ENCODE results near the gene PRKN. TPM values are rescaled to one million over a fixed set of nuclear protein-coding genes. Genes with fewer than 3 reads are reported as not detected.

The PRKN gene
- polyA plus RNA-seq, 1 donor from 2014 or later = 1.2 TPM

DNA sequence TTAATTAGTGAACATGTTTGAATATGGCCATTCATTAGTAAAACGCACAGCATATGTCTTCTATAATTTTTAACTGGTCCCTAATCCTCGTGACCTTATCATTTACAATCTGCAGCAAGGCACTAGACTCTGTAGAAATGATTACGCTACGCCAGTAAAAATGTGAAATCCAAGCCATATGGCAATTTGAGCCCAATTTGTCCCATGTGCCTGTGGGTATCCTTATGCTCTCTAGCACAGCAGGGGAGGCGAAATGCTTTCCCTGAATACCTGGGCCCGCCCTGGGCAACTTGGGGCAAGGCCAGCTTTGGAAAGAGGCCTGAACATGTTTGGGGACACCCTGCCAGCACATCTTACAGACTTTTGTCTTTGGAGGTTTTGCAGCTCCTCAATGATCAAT is 1331.0 kb downstream of the PRKN start:
- Histone ChIP-seq H3K9me2 (ENCODE audit: insufficient read depth, low read length) (no peaks in the 10 kb centered on the region), H3K4me3 (ENCODE audit: low read length) (no peak overlapping the region), H3K79me2 (replicated peaks; ENCODE audit: insufficient read depth, low read length) (no peaks in the 10 kb centered on the region), H3F3A (ENCODE audit: insufficient read depth, low read length, poor library complexity, severe bottlenecking) (no peaks in the 10 kb centered on the region), H3K9me3 (ENCODE audit: low read length) (no peaks in the 10 kb centered on the region), H4K20me1 (ENCODE audit: insufficient read depth) (no peaks in the 10 kb centered on the region), H3K27ac (ENCODE audit: low read length) (no peak overlapping the region), H3K27me3 (ENCODE audit: insufficient read depth, low read depth, low read length) (no peaks in the 10 kb centered on the region), H3K36me3 (ENCODE audit: insufficient read depth, low read length) (no peaks in the 10 kb centered on the region), H2AFZ (ENCODE audit: low read depth, low read length) (no peak overlapping the region), H3K4me2 (ENCODE audit: low read length) (no peak overlapping the region), H3K9ac (ENCODE audit: low read length) (no peak overlapping the region)
- TF ChIP-seq EZH2 (IDR thresholded peaks at IDR 0.05; ENCODE audit: borderline replicate concordance, insufficient read depth, low read length, poor library complexity, severe bottlenecking) (no peak), MXI1 (conservative IDR thresholded peaks at IDR 0.05; ENCODE audit: poor library complexity, severe bottlenecking) (no peak), SMC3 (conservative IDR thresholded peaks at IDR 0.05; ENCODE audit: poor library complexity) (no peak)

DNA sequence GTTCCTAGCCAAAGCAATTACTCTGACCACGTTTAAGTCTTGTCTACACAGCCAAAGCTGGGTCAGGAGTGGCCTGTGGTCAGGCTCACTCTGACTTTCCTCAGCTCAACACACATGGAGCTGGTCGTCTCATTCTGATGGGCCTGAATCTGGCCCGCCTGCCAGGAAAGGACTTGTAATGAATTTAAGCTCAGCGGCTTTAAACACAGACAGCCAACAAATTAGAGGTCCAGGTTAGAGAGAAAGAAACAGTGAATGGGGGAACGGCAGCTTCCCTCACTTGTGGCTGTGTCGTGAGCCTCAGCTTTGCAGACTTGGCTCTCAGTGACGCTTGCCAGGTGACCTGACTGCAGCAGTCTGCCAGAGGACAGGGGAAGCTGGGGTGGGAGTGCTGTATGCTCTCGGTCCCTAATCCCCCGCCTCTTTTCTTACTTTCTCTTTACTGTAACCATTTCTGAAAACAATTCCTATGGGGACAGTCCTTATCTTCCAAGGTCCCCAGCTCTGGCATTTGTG is 1331.8 kb downstream of the PRKN start:
- no peak overlapping the region for H3K4me3 ChIP-seq (ENCODE audit: low read length)
- H3K9me3 ChIP-seq (ENCODE audit: low read length) = no peaks in the 10 kb centered on the region
- no peaks in the 10 kb centered on the region for H4K20me1 ChIP-seq (ENCODE audit: insufficient read depth)
- no peaks in the 10 kb centered on the region for H3K36me3 ChIP-seq (ENCODE audit: insufficient read depth, low read length)
- H3K79me2 ChIP-seq (replicated peaks; ENCODE audit: insufficient read depth, low read length) = no peaks in the 10 kb centered on the region
- no peaks in the 10 kb centered on the region for H3F3A ChIP-seq (ENCODE audit: insufficient read depth, low read length, poor library complexity, severe bottlenecking)
- no peak overlapping the region for H3K27ac ChIP-seq (ENCODE audit: low read length)
- no peaks in the 10 kb centered on the region for H3K27me3 ChIP-seq (ENCODE audit: insufficient read depth, low read depth, low read length)
- TF ChIP-seq, protein P1, sequence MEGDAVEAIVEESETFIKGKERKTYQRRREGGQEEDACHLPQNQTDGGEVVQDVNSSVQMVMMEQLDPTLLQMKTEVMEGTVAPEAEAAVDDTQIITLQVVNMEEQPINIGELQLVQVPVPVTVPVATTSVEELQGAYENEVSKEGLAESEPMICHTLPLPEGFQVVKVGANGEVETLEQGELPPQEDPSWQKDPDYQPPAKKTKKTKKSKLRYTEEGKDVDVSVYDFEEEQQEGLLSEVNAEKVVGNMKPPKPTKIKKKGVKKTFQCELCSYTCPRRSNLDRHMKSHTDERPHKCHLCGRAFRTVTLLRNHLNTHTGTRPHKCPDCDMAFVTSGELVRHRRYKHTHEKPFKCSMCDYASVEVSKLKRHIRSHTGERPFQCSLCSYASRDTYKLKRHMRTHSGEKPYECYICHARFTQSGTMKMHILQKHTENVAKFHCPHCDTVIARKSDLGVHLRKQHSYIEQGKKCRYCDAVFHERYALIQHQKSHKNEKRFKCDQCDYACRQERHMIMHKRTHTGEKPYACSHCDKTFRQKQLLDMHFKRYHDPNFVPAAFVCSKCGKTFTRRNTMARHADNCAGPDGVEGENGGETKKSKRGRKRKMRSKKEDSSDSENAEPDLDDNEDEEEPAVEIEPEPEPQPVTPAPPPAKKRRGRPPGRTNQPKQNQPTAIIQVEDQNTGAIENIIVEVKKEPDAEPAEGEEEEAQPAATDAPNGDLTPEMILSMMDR (IDR thresholded peaks at IDR 0.05; ENCODE audit: poor library complexity, severe bottlenecking) = no peak
- TF ChIP-seq SMC3 (conservative IDR thresholded peaks at IDR 0.05; ENCODE audit: poor library complexity) (no peak), POLR2AphosphoS5 (IDR thresholded peaks at IDR 0.05) (no peak), MXI1 (conservative IDR thresholded peaks at IDR 0.05; ENCODE audit: poor library complexity, severe bottlenecking) (no peak), RAD21 (conservative IDR thresholded peaks at IDR 0.05) (no peak), EP300 (conservative IDR thresholded peaks at IDR 0.05; ENCODE audit: poor library complexity, severe bottlenecking) (no peak)
- TF ChIP-seq, protein P2, sequence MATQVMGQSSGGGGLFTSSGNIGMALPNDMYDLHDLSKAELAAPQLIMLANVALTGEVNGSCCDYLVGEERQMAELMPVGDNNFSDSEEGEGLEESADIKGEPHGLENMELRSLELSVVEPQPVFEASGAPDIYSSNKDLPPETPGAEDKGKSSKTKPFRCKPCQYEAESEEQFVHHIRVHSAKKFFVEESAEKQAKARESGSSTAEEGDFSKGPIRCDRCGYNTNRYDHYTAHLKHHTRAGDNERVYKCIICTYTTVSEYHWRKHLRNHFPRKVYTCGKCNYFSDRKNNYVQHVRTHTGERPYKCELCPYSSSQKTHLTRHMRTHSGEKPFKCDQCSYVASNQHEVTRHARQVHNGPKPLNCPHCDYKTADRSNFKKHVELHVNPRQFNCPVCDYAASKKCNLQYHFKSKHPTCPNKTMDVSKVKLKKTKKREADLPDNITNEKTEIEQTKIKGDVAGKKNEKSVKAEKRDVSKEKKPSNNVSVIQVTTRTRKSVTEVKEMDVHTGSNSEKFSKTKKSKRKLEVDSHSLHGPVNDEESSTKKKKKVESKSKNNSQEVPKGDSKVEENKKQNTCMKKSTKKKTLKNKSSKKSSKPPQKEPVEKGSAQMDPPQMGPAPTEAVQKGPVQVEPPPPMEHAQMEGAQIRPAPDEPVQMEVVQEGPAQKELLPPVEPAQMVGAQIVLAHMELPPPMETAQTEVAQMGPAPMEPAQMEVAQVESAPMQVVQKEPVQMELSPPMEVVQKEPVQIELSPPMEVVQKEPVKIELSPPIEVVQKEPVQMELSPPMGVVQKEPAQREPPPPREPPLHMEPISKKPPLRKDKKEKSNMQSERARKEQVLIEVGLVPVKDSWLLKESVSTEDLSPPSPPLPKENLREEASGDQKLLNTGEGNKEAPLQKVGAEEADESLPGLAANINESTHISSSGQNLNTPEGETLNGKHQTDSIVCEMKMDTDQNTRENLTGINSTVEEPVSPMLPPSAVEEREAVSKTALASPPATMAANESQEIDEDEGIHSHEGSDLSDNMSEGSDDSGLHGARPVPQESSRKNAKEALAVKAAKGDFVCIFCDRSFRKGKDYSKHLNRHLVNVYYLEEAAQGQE (IDR thresholded peaks at IDR 0.05; ENCODE audit: borderline replicate concordance) = no peak
- no peaks in the 10 kb centered on the region for H3K9me2 ChIP-seq (ENCODE audit: insufficient read depth, low read length)
- no peak overlapping the region for H3K4me2 ChIP-seq (ENCODE audit: low read length)
- no peak overlapping the region for H2AFZ ChIP-seq (ENCODE audit: low read depth, low read length)
- H3K9ac ChIP-seq (ENCODE audit: low read length) = no peak overlapping the region

DNA sequence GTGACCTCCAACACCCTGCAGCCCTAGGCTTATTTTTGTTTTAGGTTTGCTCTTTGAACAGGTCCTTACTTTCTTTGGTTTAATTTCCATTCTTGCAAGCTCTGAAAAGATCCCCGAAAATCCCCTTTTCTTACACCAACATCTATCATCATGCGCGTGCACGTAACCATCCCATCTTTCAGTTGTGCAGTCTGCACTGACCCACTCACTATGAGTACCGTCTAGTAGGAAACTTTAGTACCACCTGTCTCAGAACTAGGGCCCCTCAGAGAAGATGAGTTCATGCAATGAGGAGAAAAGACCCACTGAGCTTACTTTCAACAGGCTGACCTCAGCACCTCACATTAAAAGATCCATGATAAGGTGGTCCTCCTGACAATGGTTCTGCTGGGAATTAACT is 1333.1 kb downstream of the PRKN start:
- H3K9me2 ChIP-seq (ENCODE audit: insufficient read depth, low read length) = no peaks in the 10 kb centered on the region
- no peak overlapping the region for H2AFZ ChIP-seq (ENCODE audit: low read depth, low read length)
- H3K9me3 ChIP-seq (ENCODE audit: low read length) = no peaks in the 10 kb centered on the region
- peak overlapping the region; percentile 51 for H3K9ac ChIP-seq (ENCODE audit: low read length)
- no peak for TF ChIP-seq SMC3 (conservative IDR thresholded peaks at IDR 0.05; ENCODE audit: poor library complexity)
- no peak for TF ChIP-seq EP300 (conservative IDR thresholded peaks at IDR 0.05; ENCODE audit: poor library complexity, severe bottlenecking)
- TF ChIP-seq EZH2 (IDR thresholded peaks at IDR 0.05; ENCODE audit: borderline replicate concordance, insufficient read depth, low read length, poor library complexity, severe bottlenecking) = no peak
- no peak for TF ChIP-seq POLR2AphosphoS5 (IDR thresholded peaks at IDR 0.05)
- TF ChIP-seq, protein P2 (IDR thresholded peaks at IDR 0.05; ENCODE audit: borderline replicate concordance) = no peak
- TF ChIP-seq RAD21 (conservative IDR thresholded peaks at IDR 0.05) = no peak
- TF ChIP-seq MXI1 (conservative IDR thresholded peaks at IDR 0.05; ENCODE audit: poor library complexity, severe bottlenecking) = no peak
- TF ChIP-seq, protein P1 (IDR thresholded peaks at IDR 0.05; ENCODE audit: poor library complexity, severe bottlenecking) = no peak
- TF ChIP-seq TAF1 (IDR thresholded peaks at IDR 0.05; ENCODE audit: low read depth) = no peak
- no peaks in the 10 kb centered on the region for H4K20me1 ChIP-seq (ENCODE audit: insufficient read depth)
- H3K4me2 ChIP-seq (ENCODE audit: low read length) = peak overlapping the region; percentile 50
- peak overlapping the region; percentile 85 for H3K27ac ChIP-seq (ENCODE audit: low read length)
- H3F3A ChIP-seq (ENCODE audit: insufficient read depth, low read length, poor library complexity, severe bottlenecking) = no peaks in the 10 kb centered on the region
- no peaks in the 10 kb centered on the region for H3K79me2 ChIP-seq (replicated peaks; ENCODE audit: insufficient read depth, low read length)
- H3K4me3 ChIP-seq (ENCODE audit: low read length) = peak overlapping the region; percentile 50
- no peaks in the 10 kb centered on the region for H3K27me3 ChIP-seq (ENCODE audit: insufficient read depth, low read depth, low read length)
- H3K36me3 ChIP-seq (ENCODE audit: insufficient read depth, low read length) = no peaks in the 10 kb centered on the region

Measured in neural cell (in vitro differentiated cells).